Tibial nerve (tissue), 4 donors: Measurements from ENCODE around the gene RHNO1. TPM values are rescaled to one million over a fixed set of nuclear protein-coding genes. Genes with fewer than 3 reads are reported as not detected.

Experiments used
- DNase-seq, 2 donors: peaks; one replicate each; pipeline ENCODE4 v3.0.0-alpha.2; 2019; ENCODE audit warnings: low spot score in 2 of 2
- H3K27ac ChIP-seq, 4 donors: fragments of 200-600 bp; sonication (generic) in 3 of 4; one replicate each; pipeline ENCODE4 v1.5.1; 2017 to 2019; ENCODE audit warnings: mild to moderate bottlenecking in 1 of 4
- H3K27me3 ChIP-seq, 2 donors: fragments of 200-600 bp; sonication (generic) in 1 of 2; one replicate each; pipeline versions ENCODE4 v1.5.1 to v1.6.0; 2017 to 2019
- H3K36me3 ChIP-seq, 3 donors: fragments of 200-600 bp; sonication (generic); one replicate each; pipeline ENCODE4 v1.5.1; 2018 to 2019
- H3K4me1 ChIP-seq, 4 donors: fragments of 200-600 bp; sonication (generic) in 3 of 4; one replicate each; pipeline ENCODE4 v1.5.1; 2017 to 2019
- H3K4me3 ChIP-seq, 4 donors: fragments of 200-600 bp; sonication (generic) in 3 of 4; one replicate each; pipeline ENCODE4 v1.5.1; 2017 to 2019; ENCODE audit warnings: mild to moderate bottlenecking in 1 of 4, moderate library complexity in 1 of 4
- H3K9me3 ChIP-seq, 4 donors: fragments of 200-600 bp; sonication (generic) in 3 of 4; one replicate each; pipeline ENCODE4 v1.5.1; 2017 to 2019
- EP300 ChIP-seq, 2 donors: sonication (generic); formaldehyde crosslinking; IDR thresholded peaks; one replicate each; pipeline ENCODE4 v1.6.1; 2017; ENCODE audit warnings: antibody characterized with exemption in 2 of 2, mild to moderate bottlenecking in 1 of 2
- POLR2A ChIP-seq, 2 donors: fragments of 450-650 bp; IDR thresholded peaks; one replicate each; pipeline ENCODE4 v1.6.1; 2017; ENCODE audit warnings: antibody characterized with exemption in 2 of 2, mild to moderate bottlenecking in 2 of 2, moderate library complexity in 2 of 2
- WGBS, 2 donors: methylation state at CpG; one replicate each; pipeline ENCODE4 v1.1.5; 2018; 5-methylcytosine and 5-hydroxymethylcytosine counted together
- total RNA-seq, 4 donors: library from RNA; depleted of rRNA; stranded (reverse); fragments of >200 nt; gene quantifications; one replicate each; pipeline ENCODE4 v1.1.0, GENCODE V29; 2016
- TF ChIP-seq, protein P1 (sequence below), 5 experiments: fragments of 200-600 bp in 3 of 5; fragments of 450-650 bp in 2 of 5; sonication (generic) in 3 of 5; IDR thresholded peaks; one replicate each; pipeline ENCODE4 v1.5.1; 2016 to 2019; ENCODE audit warnings: antibody characterized with exemption in 5 of 5, mild to moderate bottlenecking in 3 of 5, moderate library complexity in 2 of 5

RHNO1 gene
- total RNA-seq, 4 donors from 2014 or later = 5.4 to 13.8 (median 7.4) TPM

DNA sequence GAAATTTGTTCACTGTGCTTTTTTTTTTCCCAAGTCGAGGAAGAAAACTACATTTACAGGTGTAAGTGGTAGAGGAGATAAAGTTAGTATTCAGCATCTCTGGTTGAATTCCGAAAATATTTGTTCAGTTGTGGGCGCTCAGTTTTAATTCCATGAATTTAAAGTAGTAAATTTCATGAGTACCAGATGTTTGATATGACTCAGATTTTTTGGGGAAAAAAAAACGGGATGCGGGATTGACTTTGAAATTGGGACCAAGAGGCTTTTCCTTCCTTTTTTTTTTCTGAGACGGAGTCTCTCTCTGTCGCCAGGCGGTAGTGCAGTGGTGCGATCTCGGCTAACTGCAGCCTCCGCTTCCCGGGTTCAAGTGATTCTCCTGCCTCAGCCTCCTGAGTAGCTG is 15.2 kb downstream of the RHNO1 start:
- H3K4me1 ChIP-seq = peaks cover 0 to 61% (median 20%) of the 10 kb centered on the region in 4 donors
- WGBS, 2 donors = 60% methylated on average over 12 of the region's 12 CpGs

GRCh38 chr12:2893007-2893406 is 16.0 kb downstream of the RHNO1 start:
- WGBS, 2 donors = 76 to 80% methylated on average over 8 of the region's 8 CpGs
- H3K36me3 ChIP-seq = peaks cover 0 to 5% (median 0%) of the 10 kb centered on the region in 3 donors
- H3K4me1 ChIP-seq = peaks cover 0 to 61% (median 20%) of the 10 kb centered on the region in 4 donors
- peak overlapping the region in 2 of 4 donors; percentile 7 to 98 for H3K4me3 ChIP-seq
- H3K27ac ChIP-seq = peak overlapping the region in 2 of 4 donors; percentile 99
- TF ChIP-seq, protein P1, sequence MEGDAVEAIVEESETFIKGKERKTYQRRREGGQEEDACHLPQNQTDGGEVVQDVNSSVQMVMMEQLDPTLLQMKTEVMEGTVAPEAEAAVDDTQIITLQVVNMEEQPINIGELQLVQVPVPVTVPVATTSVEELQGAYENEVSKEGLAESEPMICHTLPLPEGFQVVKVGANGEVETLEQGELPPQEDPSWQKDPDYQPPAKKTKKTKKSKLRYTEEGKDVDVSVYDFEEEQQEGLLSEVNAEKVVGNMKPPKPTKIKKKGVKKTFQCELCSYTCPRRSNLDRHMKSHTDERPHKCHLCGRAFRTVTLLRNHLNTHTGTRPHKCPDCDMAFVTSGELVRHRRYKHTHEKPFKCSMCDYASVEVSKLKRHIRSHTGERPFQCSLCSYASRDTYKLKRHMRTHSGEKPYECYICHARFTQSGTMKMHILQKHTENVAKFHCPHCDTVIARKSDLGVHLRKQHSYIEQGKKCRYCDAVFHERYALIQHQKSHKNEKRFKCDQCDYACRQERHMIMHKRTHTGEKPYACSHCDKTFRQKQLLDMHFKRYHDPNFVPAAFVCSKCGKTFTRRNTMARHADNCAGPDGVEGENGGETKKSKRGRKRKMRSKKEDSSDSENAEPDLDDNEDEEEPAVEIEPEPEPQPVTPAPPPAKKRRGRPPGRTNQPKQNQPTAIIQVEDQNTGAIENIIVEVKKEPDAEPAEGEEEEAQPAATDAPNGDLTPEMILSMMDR (IDR thresholded peaks at IDR 0.05) = no peak
- TF ChIP-seq EP300 (IDR thresholded peaks at IDR 0.05) (peak in 1 of 2 donors; percentile 52), POLR2A (IDR thresholded peaks at IDR 0.05) (no peak)
- H3K9me3 ChIP-seq = no peaks in the 10 kb centered on the region
- peak in 1 of 2 donors; percentile 38 for DNase-seq
- H3K27me3 ChIP-seq = no peaks in the 10 kb centered on the region

More for the DNA sequence above, 15.2 kb downstream of the RHNO1 start:
- no peak for DNase-seq
- no peaks in the 10 kb centered on the region for H3K27me3 ChIP-seq
- H3K4me3 ChIP-seq = peak overlapping the region in 2 of 4 donors; percentile 86 to 98
- peaks cover 0 to 8% (median 0%) of the 10 kb centered on the region in 3 donors for H3K36me3 ChIP-seq
- TF ChIP-seq POLR2A (IDR thresholded peaks at IDR 0.05) (no peak), EP300 (IDR thresholded peaks at IDR 0.05) (no peak)
- TF ChIP-seq, protein P1 (IDR thresholded peaks at IDR 0.05) = no peak
- peak overlapping the region; percentile 88 to 99 (median 96) for H3K27ac ChIP-seq
- H3K9me3 ChIP-seq = no peaks in the 10 kb centered on the region

DNA sequence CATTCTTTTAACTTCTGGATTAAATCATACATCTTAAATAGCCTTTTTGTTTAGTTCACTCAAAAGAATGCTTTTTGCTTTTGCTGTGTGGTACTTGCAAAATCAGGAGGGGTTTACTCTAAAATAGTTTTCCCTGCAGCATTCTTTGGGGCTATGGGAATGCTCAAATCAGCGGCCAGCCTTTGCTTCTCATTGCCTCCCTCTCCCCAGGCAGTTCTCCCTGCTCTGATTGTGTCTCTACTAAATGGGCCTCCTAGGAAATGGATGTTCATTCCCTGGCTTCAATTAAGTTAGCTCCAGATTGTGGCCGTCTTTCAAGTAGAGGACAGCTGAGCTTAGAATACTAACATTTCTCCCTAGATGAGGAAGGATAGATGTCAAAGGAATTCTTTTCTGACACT is 18.0 kb downstream of the RHNO1 start:
- TF ChIP-seq, protein P1 (IDR thresholded peaks at IDR 0.05) = no peak
- TF ChIP-seq EP300 (IDR thresholded peaks at IDR 0.05) (no peak), POLR2A (IDR thresholded peaks at IDR 0.05) (no peak)
- Histone ChIP-seq H3K4me1 (peaks cover 0 to 66% (median 19%) of the 10 kb centered on the region in 4 donors), H3K27ac (peak overlapping the region; percentile 13 to 99 (median 54)), H3K9me3 (no peaks in the 10 kb centered on the region), H3K36me3 (no peaks in the 10 kb centered on the region), H3K4me3 (no peak overlapping the region), H3K27me3 (no peaks in the 10 kb centered on the region)
- no peak for DNase-seq
- 14 to 15% methylated on average over 2 of the region's 2 CpGs for WGBS, 2 donors

- DNase-seq = no peak
- H3K4me1 ChIP-seq = peaks cover 0 to 66% (median 18%) of the 10 kb centered on the region in 4 donors
- 39 to 41% methylated on average over 2 of the region's 2 CpGs for WGBS, 2 donors
- TF ChIP-seq POLR2A (IDR thresholded peaks at IDR 0.05) (no peak), EP300 (IDR thresholded peaks at IDR 0.05) (no peak)
- TF ChIP-seq, protein P1 (IDR thresholded peaks at IDR 0.05) = no peak
- no peak overlapping the region for H3K4me3 ChIP-seq
- H3K27ac ChIP-seq = peak overlapping the region in 3 of 4 donors; percentile 38 to 99 (median 71)
- H3K36me3 ChIP-seq = no peaks in the 10 kb centered on the region
- no peaks in the 10 kb centered on the region for H3K27me3 ChIP-seq
- no peaks in the 10 kb centered on the region for H3K9me3 ChIP-seq
Measured at GRCh38 chr12:2895511-2895910, 18.5 kb downstream of the RHNO1 start.

- Histone ChIP-seq H3K9me3 (no peaks in the 10 kb centered on the region), H3K36me3 (no peaks in the 10 kb centered on the region), H3K27me3 (no peaks in the 10 kb centered on the region), H3K4me3 (no peak overlapping the region), H3K4me1 (peaks cover 0 to 72% (median 18%) of the 10 kb centered on the region in 4 donors), H3K27ac (peak overlapping the region in 1 of 4 donors; percentile 16)
- WGBS, 2 donors = 95% methylated on average over 5 of the region's 5 CpGs
- no peak for DNase-seq
- TF ChIP-seq POLR2A (IDR thresholded peaks at IDR 0.05) (no peak), EP300 (IDR thresholded peaks at IDR 0.05) (no peak)
- TF ChIP-seq, protein P1 (IDR thresholded peaks at IDR 0.05) = no peak
Measured at GRCh38 chr12:2897418-2897817, 20.4 kb downstream of the RHNO1 start.
